ENCODE data around the gene DEFB132. TPM values are rescaled to one million over a fixed set of nuclear protein-coding genes. Genes with fewer than 3 reads are reported as not detected.
A peak's percentile ranks its signal among the peaks of the same experiment; 100 is the strongest.

Gene DEFB132
- total and polyA plus RNA-seq, 2 experiments from 2014 or later: not detected

DNA sequence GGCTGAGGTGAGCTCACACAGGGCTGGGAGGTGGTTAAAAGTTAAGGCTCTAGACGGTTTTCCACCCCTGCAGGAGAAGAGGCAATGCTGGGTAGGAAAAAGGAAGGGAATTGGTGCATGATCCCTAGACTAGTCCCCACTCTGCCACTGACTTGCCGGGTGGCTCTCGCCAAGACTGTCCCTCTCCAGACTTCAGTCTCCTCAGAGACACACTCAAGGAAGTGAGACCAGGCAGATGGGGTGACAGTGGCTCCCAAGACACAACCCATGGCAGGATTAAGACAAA is 19.9 kb downstream of the DEFB132 start:
- WGBS, 2 experiments (ENCODE audit: low coverage in 1 of 2, low lambda C conversion rate in 2 of 2, missing lambda C conversion rate in 2 of 2): 33 to 47% methylated on average over 2 to 3 of the region's 3 CpGs
- H3K4me1 ChIP-seq (ENCODE audit: insufficient read depth): no peaks in the 10 kb centered on the region
- in situ Hi-C loops (cut with MboI): no loop called here

GRCh38 chr20:278181-278580 is 20.7 kb downstream of the DEFB132 start:
- TF ChIP-seq EZH2 (IDR thresholded peaks at IDR 0.05; ENCODE audit: insufficient read depth, poor library complexity, severe bottlenecking) (no peak), EZH2phosphoT487 (IDR thresholded peaks at IDR 0.05; ENCODE audit: insufficient read depth, low read depth) (no peak)
- H3K36me3 ChIP-seq (ENCODE audit: low read depth): no peaks in the 10 kb centered on the region
- in situ Hi-C loops (cut with MboI): no loop called here
- H3K4me2 ChIP-seq (ENCODE audit: unreplicated experiment): no peak overlapping the region
- DNase-seq: no peak
- 78 to 84% methylated on average over 5 of the region's 5 CpGs for WGBS, 2 experiments (ENCODE audit: low coverage in 1 of 2, low lambda C conversion rate in 2 of 2, missing lambda C conversion rate in 2 of 2)
- no peak overlapping the region for H3K27ac ChIP-seq
- no peak overlapping the region for H2AFZ ChIP-seq
- no peaks in the 10 kb centered on the region for H3K4me1 ChIP-seq (ENCODE audit: insufficient read depth)
- no peaks in the 10 kb centered on the region for H3F3A ChIP-seq (ENCODE audit: insufficient read depth)
- H3K9me2 ChIP-seq (ENCODE audit: insufficient read depth): no peaks in the 10 kb centered on the region
- H3K27me3 ChIP-seq (replicated peaks; ENCODE audit: insufficient read depth): no peaks in the 10 kb centered on the region
- no peaks in the 10 kb centered on the region for H3K9me3 ChIP-seq (ENCODE audit: low read depth)
- no peaks in the 10 kb centered on the region for H3K79me2 ChIP-seq (ENCODE audit: insufficient read depth)
- H3K4me3 ChIP-seq: no peak overlapping the region
- H3K9ac ChIP-seq: no peak overlapping the region
- no peaks in the 10 kb centered on the region for H4K20me1 ChIP-seq (ENCODE audit: insufficient read depth)

More for the DNA sequence above, 19.9 kb downstream of the DEFB132 start:
- Histone ChIP-seq H3K27ac (no peak overlapping the region), H3K9me2 (ENCODE audit: insufficient read depth) (no peaks in the 10 kb centered on the region), H3K79me2 (ENCODE audit: insufficient read depth) (no peaks in the 10 kb centered on the region), H3K9me3 (ENCODE audit: low read depth) (no peaks in the 10 kb centered on the region), H4K20me1 (ENCODE audit: insufficient read depth) (no peaks in the 10 kb centered on the region), H3K4me3 (no peak overlapping the region), H2AFZ (no peak overlapping the region), H3K9ac (no peak overlapping the region), H3K36me3 (ENCODE audit: low read depth) (no peaks in the 10 kb centered on the region), H3K27me3 (replicated peaks; ENCODE audit: insufficient read depth) (no peaks in the 10 kb centered on the region), H3F3A (ENCODE audit: insufficient read depth) (no peaks in the 10 kb centered on the region), H3K4me2 (ENCODE audit: unreplicated experiment) (no peak overlapping the region)
- TF ChIP-seq EZH2phosphoT487 (IDR thresholded peaks at IDR 0.05; ENCODE audit: insufficient read depth, low read depth) (no peak), EZH2 (IDR thresholded peaks at IDR 0.05; ENCODE audit: insufficient read depth, poor library complexity, severe bottlenecking) (no peak)
- no peak for DNase-seq

- Histone ChIP-seq H3K4me3 (peak overlapping the region; percentile 62), H4K20me1 (ENCODE audit: insufficient read depth) (no peaks in the 10 kb centered on the region), H3K9me2 (ENCODE audit: insufficient read depth) (no peaks in the 10 kb centered on the region), H3K79me2 (ENCODE audit: insufficient read depth) (no peaks in the 10 kb centered on the region), H3K36me3 (ENCODE audit: low read depth) (no peaks in the 10 kb centered on the region), H3K4me1 (ENCODE audit: insufficient read depth) (no peaks in the 10 kb centered on the region), H3K9ac (peak overlapping the region; percentile 55), H3F3A (ENCODE audit: insufficient read depth) (no peaks in the 10 kb centered on the region), H2AFZ (peak overlapping the region; percentile 44), H3K4me2 (ENCODE audit: unreplicated experiment) (peak overlapping the region; percentile 51), H3K27ac (0 out of 2 replicates have a peak overlapping the region, but pooled peaks have one; percentile 14), H3K9me3 (ENCODE audit: low read depth) (no peaks in the 10 kb centered on the region), H3K27me3 (replicated peaks; ENCODE audit: insufficient read depth) (no peaks in the 10 kb centered on the region)
- TF ChIP-seq EZH2 (IDR thresholded peaks at IDR 0.05; ENCODE audit: insufficient read depth, poor library complexity, severe bottlenecking): no peak
- no peak for TF ChIP-seq EZH2phosphoT487 (IDR thresholded peaks at IDR 0.05; ENCODE audit: insufficient read depth, low read depth)
- 44 to 46% methylated on average over 29 to 80 of the region's 88 CpGs for WGBS, 2 experiments (ENCODE audit: low coverage in 1 of 2, low lambda C conversion rate in 2 of 2, missing lambda C conversion rate in 2 of 2)
- peak; percentile 77 for DNase-seq
- in situ Hi-C loops (cut with MboI): no loop called here
Measured at GRCh38 chr20:278607-279571, 21.4 kb downstream of the DEFB132 start.

GRCh38 chr20:284172-284571 is 26.6 kb downstream of the DEFB132 start:
- H3K27ac ChIP-seq: no peak overlapping the region
- H3K36me3 ChIP-seq (ENCODE audit: low read depth): no peaks in the 10 kb centered on the region
- no peaks in the 10 kb centered on the region for H3K9me3 ChIP-seq (ENCODE audit: low read depth)
- in situ Hi-C loops (cut with MboI): no loop called here
- H3K4me2 ChIP-seq (ENCODE audit: unreplicated experiment): no peak overlapping the region
- H2AFZ ChIP-seq: no peak overlapping the region
- no peaks in the 10 kb centered on the region for H3K4me1 ChIP-seq (ENCODE audit: insufficient read depth)
- no peak for TF ChIP-seq EZH2phosphoT487 (IDR thresholded peaks at IDR 0.05; ENCODE audit: insufficient read depth, low read depth)
- no peak for TF ChIP-seq EZH2 (IDR thresholded peaks at IDR 0.05; ENCODE audit: insufficient read depth, poor library complexity, severe bottlenecking)
- H3K79me2 ChIP-seq (ENCODE audit: insufficient read depth): no peaks in the 10 kb centered on the region
- H3K27me3 ChIP-seq (replicated peaks; ENCODE audit: insufficient read depth): no peaks in the 10 kb centered on the region
- WGBS, 2 experiments (ENCODE audit: low coverage in 1 of 2, low lambda C conversion rate in 2 of 2, missing lambda C conversion rate in 2 of 2): 46 to 62% methylated on average over 3 of the region's 3 CpGs
- no peaks in the 10 kb centered on the region for H3K9me2 ChIP-seq (ENCODE audit: insufficient read depth)
- no peak for DNase-seq
- H3K9ac ChIP-seq: no peak overlapping the region
- no peaks in the 10 kb centered on the region for H4K20me1 ChIP-seq (ENCODE audit: insufficient read depth)
- no peaks in the 10 kb centered on the region for H3F3A ChIP-seq (ENCODE audit: insufficient read depth)
- no peak overlapping the region for H3K4me3 ChIP-seq
